ENCODE measurements around the gene PRSS1. TPM values are rescaled to one million over a fixed set of nuclear protein-coding genes. Genes with fewer than 3 reads are reported as not detected.

Gene PRSS1
- total and polyA plus RNA-seq, 2 experiments from 2014 or later = not detected

- no peak for DNase-seq (ENCODE audit: low read depth in 1 of 2, low spot score in 1 of 2)
- no peaks in the 10 kb centered on the region for H3K9me3 ChIP-seq (ENCODE audit: low read depth)
- no peak for TF ChIP-seq CTCF (IDR thresholded peaks at IDR 0.05; ENCODE audit: low read depth, low read length)
- no peak overlapping the region for H3K27ac ChIP-seq
- no peaks in the 10 kb centered on the region for H3K27me3 ChIP-seq
- no peaks in the 10 kb centered on the region for H3K4me1 ChIP-seq (ENCODE audit: low read depth)
- H3K36me3 ChIP-seq = no peaks in the 10 kb centered on the region
- H3K4me3 ChIP-seq = no peak overlapping the region
These were observed 31.0 kb upstream of the PRSS1 start for GRCh38 chr7:142718313-142718712.

- Histone ChIP-seq H3K36me3 (no peaks in the 10 kb centered on the region), H3K9me3 (ENCODE audit: low read depth) (no peaks in the 10 kb centered on the region), H3K27ac (no peak overlapping the region), H3K4me3 (no peak overlapping the region), H3K27me3 (no peaks in the 10 kb centered on the region), H3K4me1 (ENCODE audit: low read depth) (no peaks in the 10 kb centered on the region)
- TF ChIP-seq CTCF (IDR thresholded peaks at IDR 0.05; ENCODE audit: low read depth, low read length) = no peak
- DNase-seq (ENCODE audit: low read depth in 1 of 2, low spot score in 1 of 2) = no peak
These were observed 29.0 kb upstream of the PRSS1 start for GRCh38 chr7:142720172-142720773.

- no peak for TF ChIP-seq CTCF (IDR thresholded peaks at IDR 0.05; ENCODE audit: low read depth, low read length)
- Histone ChIP-seq H3K9me3 (ENCODE audit: low read depth) (no peaks in the 10 kb centered on the region), H3K4me3 (no peak overlapping the region), H3K36me3 (no peaks in the 10 kb centered on the region), H3K4me1 (ENCODE audit: low read depth) (no peaks in the 10 kb centered on the region), H3K27ac (no peak overlapping the region), H3K27me3 (no peaks in the 10 kb centered on the region)
- DNase-seq (ENCODE audit: low read depth in 1 of 2, low spot score in 1 of 2) = no peak
These were observed 28.3 kb upstream of the PRSS1 start for GRCh38 chr7:142720986-142721385.

- Histone ChIP-seq H3K4me3 (no peak overlapping the region), H3K36me3 (no peaks in the 10 kb centered on the region), H3K27me3 (no peaks in the 10 kb centered on the region), H3K9me3 (ENCODE audit: low read depth) (no peaks in the 10 kb centered on the region), H3K27ac (no peak overlapping the region), H3K4me1 (ENCODE audit: low read depth) (no peaks in the 10 kb centered on the region)
- no peak for DNase-seq (ENCODE audit: low read depth in 1 of 2, low spot score in 1 of 2)
- TF ChIP-seq CTCF (IDR thresholded peaks at IDR 0.05; ENCODE audit: low read depth, low read length) = no peak
These were observed 27.0 kb upstream of the PRSS1 start for GRCh38 chr7:142722248-142722794.

- H3K4me3 ChIP-seq = no peak overlapping the region
- no peaks in the 10 kb centered on the region for H3K9me3 ChIP-seq (ENCODE audit: low read depth)
- H3K27ac ChIP-seq = no peak overlapping the region
- DNase-seq (ENCODE audit: low read depth in 1 of 2, low spot score in 1 of 2) = no peak
- H3K36me3 ChIP-seq = no peaks in the 10 kb centered on the region
- H3K4me1 ChIP-seq (ENCODE audit: low read depth) = no peaks in the 10 kb centered on the region
- TF ChIP-seq CTCF (IDR thresholded peaks at IDR 0.05; ENCODE audit: low read depth, low read length) = no peak
- no peaks in the 10 kb centered on the region for H3K27me3 ChIP-seq
These were observed 16.0 kb upstream of the PRSS1 start for GRCh38 chr7:142733271-142733670.

Data from cardiac muscle cell (in vitro differentiated cells and primary cell).